Measurements from ENCODE around the gene STK36.
A peak's percentile ranks its signal among the peaks of the same experiment; 100 is the strongest.

GRCh38 chr2:218717262-218717661, 45.4 kb downstream of the STK36 start:
- no peak for TF ChIP-seq CTCF (IDR thresholded peaks at IDR 0.05)
- TF ChIP-seq POLR2A (IDR thresholded peaks at IDR 0.05) = peak in 1 of 2 donors; percentile 50
